Naive B cell (primary cell): Measurements from ENCODE around the gene HHATL. TPM values are rescaled to one million over a fixed set of nuclear protein-coding genes. Genes with fewer than 3 reads are reported as not detected.

ENCODE experiments used
- ATAC-seq, 2 donors: fragments of 150-1000 bp; cut with Tn5 transposase; 2 replicates each; pipeline ENCODE4 v1.10.0; 2021; ENCODE audit warnings: low read depth in 2 of 2, mild to moderate bottlenecking in 2 of 2, moderate library complexity in 2 of 2
- DNase-seq: peaks from one replicate; pipeline ENCODE4 v3.0.0; 2022
- H3K27ac Mint-ChIP-seq, 6 donors: one replicate each; pipeline ENCODE4 v1.8.0; 2020 to 2022; ENCODE audit warnings: mild to moderate bottlenecking in 6 of 6, mixed read lengths in 6 of 6, moderate library complexity in 5 of 6, inconsistent platforms in 2 of 6
- H3K27me3 Mint-ChIP-seq, 3 donors: one replicate each; pipeline ENCODE4 v1.8.0; 2021 to 2022; ENCODE audit warnings: mixed read lengths in 3 of 3, mild to moderate bottlenecking in 1 of 3
- H3K36me3 Mint-ChIP-seq, 2 donors: one replicate each; pipeline ENCODE4 v1.8.0; 2020 to 2022; ENCODE audit warnings: mixed read lengths in 2 of 2, inconsistent platforms in 1 of 2, mild to moderate bottlenecking in 1 of 2
- H3K4me1 Mint-ChIP-seq, 3 donors: one replicate each; pipeline ENCODE4 v1.8.0; 2020 to 2022; ENCODE audit warnings: mixed read lengths in 3 of 3, inconsistent platforms in 1 of 3, mild to moderate bottlenecking in 1 of 3, moderate library complexity in 1 of 3
- H3K4me3 Mint-ChIP-seq, 8 donors: one replicate each; pipeline ENCODE4 v1.8.0; 2020 to 2022; ENCODE audit warnings: mild to moderate bottlenecking in 8 of 8, mixed read lengths in 8 of 8, moderate library complexity in 8 of 8, inconsistent platforms in 2 of 8
- H3K9me3 Mint-ChIP-seq, 7 donors: one replicate each; pipeline ENCODE4 v1.8.0; 2020 to 2022; ENCODE audit warnings: mixed read lengths in 7 of 7, mild to moderate bottlenecking in 5 of 7, inconsistent platforms in 2 of 7, moderate library complexity in 1 of 7
- polyA plus RNA-seq, 6 donors: library from polyadenylated mRNA; unstranded; fragments of 300-500 nt; fragmentation: Illumina TruSeq; gene quantifications; one replicate each; pipeline ENCODE4 v1.2.3, GENCODE V29; 2021; ENCODE audit warnings: low read depth in 6 of 6

HHATL gene
- polyA plus RNA-seq, 6 donors from 2014 or later = not detected

GRCh38 chr3:42742259-42742658 is 39.7 kb upstream of the HHATL start:
- Mint-ChIP-seq H3K36me3 (no peaks in the 10 kb centered on the region), H3K27me3 (no peaks in the 10 kb centered on the region), H3K27ac (no peak overlapping the region), H3K4me1 (peaks cover 7 to 17% (median 16%) of the 10 kb centered on the region in 3 donors), H3K9me3 (peaks cover 0 to 2% (median 0%) of the 10 kb centered on the region in 7 donors), H3K4me3 (no peak overlapping the region)
- DNase-seq = no peak
- no peak for ATAC-seq

DNA sequence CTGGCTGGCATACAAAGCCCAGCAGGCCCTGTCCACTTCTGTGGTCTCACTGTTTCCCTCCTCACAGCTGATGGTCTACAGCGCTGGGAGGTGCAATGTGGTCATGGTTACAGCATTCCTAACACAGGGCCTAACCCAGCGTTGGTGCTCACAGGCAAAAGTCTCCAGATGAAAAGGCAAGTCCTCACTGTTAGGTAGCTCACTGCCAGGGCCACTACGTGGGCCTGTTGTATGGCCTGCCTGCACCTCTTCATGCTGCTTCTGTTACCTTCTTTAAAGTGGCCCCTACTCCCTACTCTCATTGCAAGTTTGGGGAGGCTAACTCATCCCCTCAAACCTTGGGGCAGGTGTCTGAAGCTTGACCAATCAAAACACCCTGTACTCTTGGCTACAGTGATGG is 39.2 kb upstream of the HHATL start:
- no peak overlapping the region for H3K4me3 Mint-ChIP-seq
- no peaks in the 10 kb centered on the region for H3K36me3 Mint-ChIP-seq
- H3K4me1 Mint-ChIP-seq = peaks cover 7 to 17% (median 16%) of the 10 kb centered on the region in 3 donors
- no peaks in the 10 kb centered on the region for H3K27me3 Mint-ChIP-seq
- peak overlapping the region in 1 of 6 donors; percentile 8 for H3K27ac Mint-ChIP-seq
- H3K9me3 Mint-ChIP-seq = peaks cover 0 to 2% (median 0%) of the 10 kb centered on the region in 7 donors
- ATAC-seq = no peak
- DNase-seq = no peak

DNA sequence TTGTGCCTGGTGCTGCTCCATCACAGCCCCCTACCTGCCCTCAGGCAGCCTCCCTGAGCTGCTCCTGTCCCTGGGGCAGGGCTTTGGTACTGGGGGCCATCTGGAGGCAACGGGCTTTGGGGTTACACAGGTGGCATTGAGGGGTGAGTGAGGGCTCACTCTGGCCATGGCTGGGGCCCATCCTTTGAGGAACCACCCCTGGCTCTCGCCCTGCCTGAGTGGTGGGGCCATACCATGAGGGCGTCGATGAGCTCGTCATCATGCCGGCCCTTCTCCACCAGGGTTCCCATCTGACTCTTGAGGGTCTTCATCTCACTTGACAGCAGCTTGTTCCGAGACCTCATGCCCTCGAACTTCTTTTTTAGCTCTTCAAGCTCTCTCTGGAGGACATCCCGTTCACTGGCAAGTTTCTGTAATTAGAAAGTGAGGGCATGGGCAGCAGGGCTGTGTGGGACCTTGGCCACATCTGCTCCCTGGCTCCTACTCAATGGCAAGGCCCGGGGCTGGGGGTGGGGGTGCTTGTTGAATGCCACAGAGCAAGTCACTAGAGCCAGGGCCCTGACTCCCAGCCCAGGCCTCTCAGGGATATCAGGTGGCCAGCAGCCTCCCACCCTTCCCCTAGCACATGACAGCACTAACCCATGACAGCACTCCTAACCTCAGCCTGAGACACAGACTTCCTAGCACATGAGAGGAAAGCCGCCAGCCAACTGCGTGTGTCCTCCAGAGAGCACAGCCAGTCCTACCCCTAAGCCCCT is 37.0 kb upstream of the HHATL start:
- no peak for ATAC-seq
- Mint-ChIP-seq H3K36me3 (no peaks in the 10 kb centered on the region), H3K4me3 (no peak overlapping the region), H3K27ac (peak overlapping the region in 2 of 6 donors; percentile 62 to 87), H3K27me3 (no peaks in the 10 kb centered on the region), H3K4me1 (peaks cover 7 to 17% (median 16%) of the 10 kb centered on the region in 3 donors), H3K9me3 (peaks cover 0 to 2% (median 0%) of the 10 kb centered on the region in 7 donors)
- no peak for DNase-seq

DNA sequence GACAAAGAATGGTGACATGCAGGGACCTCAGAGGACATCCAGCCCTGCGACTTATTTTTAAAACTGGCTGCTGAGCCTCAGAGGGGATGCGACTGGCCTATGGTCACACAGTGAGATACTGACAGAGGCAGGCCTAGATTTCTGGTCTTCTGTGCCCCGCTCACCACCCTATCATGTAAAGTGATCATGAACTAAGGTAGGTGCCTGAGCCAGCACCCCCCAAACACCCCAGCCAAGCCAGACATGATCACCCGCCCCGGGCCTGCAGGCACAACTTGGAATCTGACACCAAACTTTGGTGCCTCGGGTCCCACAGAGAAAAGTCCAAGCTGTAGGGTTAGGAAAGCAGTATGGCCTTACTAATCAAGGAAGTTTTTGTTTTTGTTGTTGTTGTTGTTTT is 33.9 kb upstream of the HHATL start:
- no peaks in the 10 kb centered on the region for H3K27me3 Mint-ChIP-seq
- DNase-seq (no peak), ATAC-seq (no peak)
- H3K4me3 Mint-ChIP-seq = no peak overlapping the region
- no peaks in the 10 kb centered on the region for H3K36me3 Mint-ChIP-seq
- H3K4me1 Mint-ChIP-seq = peaks cover 7 to 16% (median 13%) of the 10 kb centered on the region in 3 donors
- no peak overlapping the region for H3K27ac Mint-ChIP-seq
- peaks cover 0 to 2% (median 0%) of the 10 kb centered on the region in 7 donors for H3K9me3 Mint-ChIP-seq

DNA sequence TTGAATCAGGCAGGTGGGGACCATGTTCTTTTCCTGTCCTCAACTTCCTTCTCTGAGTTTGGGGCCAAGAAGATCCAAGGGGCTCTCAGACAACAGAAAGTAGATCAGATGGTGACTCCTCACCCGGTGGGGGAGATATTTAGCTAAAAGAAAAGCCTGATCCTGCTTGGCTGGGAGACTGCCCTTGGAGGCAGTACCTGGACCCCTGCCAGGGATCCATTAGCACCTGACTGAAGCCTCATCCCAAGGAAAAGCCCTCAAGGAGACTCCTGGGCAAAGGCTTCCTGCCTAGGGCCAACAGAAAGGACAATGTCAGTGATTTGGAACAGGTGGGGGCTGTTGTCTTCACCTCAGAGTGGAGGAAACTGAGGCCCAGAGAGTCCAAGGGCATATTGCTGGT is 33.5 kb upstream of the HHATL start:
- Mint-ChIP-seq H3K4me1 (peaks cover 7 to 16% (median 13%) of the 10 kb centered on the region in 3 donors), H3K36me3 (no peaks in the 10 kb centered on the region), H3K27me3 (no peaks in the 10 kb centered on the region), H3K27ac (no peak overlapping the region), H3K9me3 (peaks cover 0 to 2% (median 0%) of the 10 kb centered on the region in 7 donors), H3K4me3 (no peak overlapping the region)
- ATAC-seq = no peak
- no peak for DNase-seq

- no peaks in the 10 kb centered on the region for H3K36me3 Mint-ChIP-seq
- DNase-seq (no peak), ATAC-seq (no peak)
- no peak overlapping the region for H3K4me3 Mint-ChIP-seq
- no peak overlapping the region for H3K27ac Mint-ChIP-seq
- no peaks in the 10 kb centered on the region for H3K27me3 Mint-ChIP-seq
- H3K9me3 Mint-ChIP-seq = peaks cover 0 to 2% (median 0%) of the 10 kb centered on the region in 7 donors
- H3K4me1 Mint-ChIP-seq = peaks cover 7 to 16% (median 13%) of the 10 kb centered on the region in 3 donors
Measured at GRCh38 chr3:42735615-42736014, 33.0 kb upstream of the HHATL start.

- no peak for DNase-seq
- H3K4me1 Mint-ChIP-seq = peaks cover 7 to 16% (median 13%) of the 10 kb centered on the region in 3 donors
- H3K9me3 Mint-ChIP-seq = peaks cover 0 to 2% (median 0%) of the 10 kb centered on the region in 7 donors
- H3K27me3 Mint-ChIP-seq = no peaks in the 10 kb centered on the region
- no peak overlapping the region for H3K4me3 Mint-ChIP-seq
- ATAC-seq = no peak
- no peaks in the 10 kb centered on the region for H3K36me3 Mint-ChIP-seq
- peak overlapping the region in 1 of 6 donors; percentile 65 for H3K27ac Mint-ChIP-seq
Measured at GRCh38 chr3:42735019-42735418, 32.4 kb upstream of the HHATL start.

DNA sequence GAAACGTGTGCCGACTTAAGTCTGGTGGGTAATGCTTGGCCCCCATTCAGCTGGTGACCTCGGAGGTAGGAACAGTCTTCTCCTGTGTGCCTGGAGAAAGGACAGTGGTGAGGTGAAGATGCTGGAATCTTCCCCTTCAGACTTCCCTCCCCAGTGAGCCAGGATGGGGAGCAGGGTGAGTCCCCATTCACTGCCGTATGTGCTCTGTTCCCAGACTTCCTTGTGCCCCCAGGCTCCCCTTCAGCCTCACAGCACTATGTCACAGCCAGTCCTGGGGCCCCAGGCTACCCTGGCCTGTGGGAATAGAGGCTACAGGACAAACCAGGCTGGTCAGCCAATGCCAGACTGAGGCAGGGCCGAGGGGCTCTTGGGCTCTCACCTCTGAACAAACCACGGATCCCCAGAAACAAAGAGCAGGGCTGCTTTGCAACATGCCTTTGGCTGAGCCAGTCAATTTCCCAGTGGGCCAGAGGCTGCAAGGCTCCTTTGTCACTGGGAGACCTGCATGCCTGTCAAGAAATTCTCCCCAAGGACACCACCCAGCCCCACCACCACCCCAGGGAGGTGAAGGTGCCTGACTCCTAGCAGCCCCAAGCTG is 31.8 kb upstream of the HHATL start:
- peaks cover 0 to 4% (median 0%) of the 10 kb centered on the region in 3 donors for H3K27me3 Mint-ChIP-seq
- no peak overlapping the region for H3K4me3 Mint-ChIP-seq
- no peak for ATAC-seq
- no peaks in the 10 kb centered on the region for H3K36me3 Mint-ChIP-seq
- H3K4me1 Mint-ChIP-seq = peaks cover 7 to 11% (median 9%) of the 10 kb centered on the region in 3 donors
- no peak for DNase-seq
- H3K9me3 Mint-ChIP-seq = peaks cover 0 to 2% (median 0%) of the 10 kb centered on the region in 7 donors
- H3K27ac Mint-ChIP-seq = peak overlapping the region in 1 of 6 donors; percentile 37

DNA sequence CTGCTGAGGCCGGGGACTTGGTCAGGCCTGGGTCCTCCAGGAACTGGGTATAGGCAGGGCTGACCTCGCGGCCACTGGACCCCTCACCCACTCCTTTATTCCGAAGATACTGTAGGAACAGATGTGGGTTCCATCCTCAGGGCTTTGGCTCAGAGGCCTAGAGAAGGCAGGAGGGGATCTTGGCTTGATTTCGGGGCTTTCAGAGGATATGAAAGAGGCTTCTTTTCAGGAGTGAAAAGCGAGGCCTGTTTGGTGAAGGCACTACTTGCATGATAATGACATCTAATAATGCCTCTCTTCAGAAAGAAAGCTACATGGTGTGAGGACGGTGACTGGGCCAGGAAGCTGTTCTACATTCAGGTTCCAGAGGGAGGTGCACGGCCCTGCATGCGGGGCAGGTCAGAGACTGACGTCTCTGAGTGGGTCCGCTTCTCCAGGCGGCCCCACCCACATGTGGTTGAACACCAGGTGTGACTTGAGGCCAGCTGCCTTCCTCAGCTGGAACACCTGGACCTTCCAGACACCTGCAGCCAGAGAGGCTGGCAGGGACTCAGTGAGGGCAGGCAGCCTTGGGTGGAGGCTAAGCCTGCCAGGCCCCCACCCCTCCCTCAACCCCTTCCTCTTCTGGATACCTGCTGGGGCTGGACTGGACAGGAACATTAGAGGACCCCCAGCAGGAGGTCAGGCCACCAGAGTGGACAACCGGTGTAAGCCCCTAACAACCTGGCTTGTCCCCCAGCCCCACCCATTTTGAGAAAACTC is 31.1 kb upstream of the HHATL start:
- DNase-seq (no peak), ATAC-seq (no peak)
- H3K27ac Mint-ChIP-seq = peak overlapping the region in 1 of 6 donors; percentile 75
- H3K9me3 Mint-ChIP-seq = peaks cover 0 to 2% (median 0%) of the 10 kb centered on the region in 7 donors
- no peak overlapping the region for H3K4me3 Mint-ChIP-seq
- no peaks in the 10 kb centered on the region for H3K36me3 Mint-ChIP-seq
- H3K4me1 Mint-ChIP-seq = peaks cover 3 to 4% (median 3%) of the 10 kb centered on the region in 3 donors
- peaks cover 0 to 5% (median 0%) of the 10 kb centered on the region in 3 donors for H3K27me3 Mint-ChIP-seq

- H3K36me3 Mint-ChIP-seq = no peaks in the 10 kb centered on the region
- no peak overlapping the region for H3K4me3 Mint-ChIP-seq
- H3K27ac Mint-ChIP-seq = peak overlapping the region in 1 of 6 donors; percentile 75
- peaks cover 4 to 5% (median 5%) of the 10 kb centered on the region in 3 donors for H3K27me3 Mint-ChIP-seq
- no peaks in the 10 kb centered on the region for H3K4me1 Mint-ChIP-seq
- ATAC-seq = no peak
- no peak for DNase-seq
- H3K9me3 Mint-ChIP-seq = no peaks in the 10 kb centered on the region
Measured at GRCh38 chr3:42732829-42733459, 30.3 kb upstream of the HHATL start.

GRCh38 chr3:42732196-42732828 is 29.7 kb upstream of the HHATL start:
- H3K4me3 Mint-ChIP-seq = no peak overlapping the region
- H3K9me3 Mint-ChIP-seq = no peaks in the 10 kb centered on the region
- peaks cover 5 to 9% (median 5%) of the 10 kb centered on the region in 3 donors for H3K27me3 Mint-ChIP-seq
- DNase-seq (no peak), ATAC-seq (no peak)
- no peak overlapping the region for H3K27ac Mint-ChIP-seq
- no peaks in the 10 kb centered on the region for H3K36me3 Mint-ChIP-seq
- H3K4me1 Mint-ChIP-seq = no peaks in the 10 kb centered on the region

DNA sequence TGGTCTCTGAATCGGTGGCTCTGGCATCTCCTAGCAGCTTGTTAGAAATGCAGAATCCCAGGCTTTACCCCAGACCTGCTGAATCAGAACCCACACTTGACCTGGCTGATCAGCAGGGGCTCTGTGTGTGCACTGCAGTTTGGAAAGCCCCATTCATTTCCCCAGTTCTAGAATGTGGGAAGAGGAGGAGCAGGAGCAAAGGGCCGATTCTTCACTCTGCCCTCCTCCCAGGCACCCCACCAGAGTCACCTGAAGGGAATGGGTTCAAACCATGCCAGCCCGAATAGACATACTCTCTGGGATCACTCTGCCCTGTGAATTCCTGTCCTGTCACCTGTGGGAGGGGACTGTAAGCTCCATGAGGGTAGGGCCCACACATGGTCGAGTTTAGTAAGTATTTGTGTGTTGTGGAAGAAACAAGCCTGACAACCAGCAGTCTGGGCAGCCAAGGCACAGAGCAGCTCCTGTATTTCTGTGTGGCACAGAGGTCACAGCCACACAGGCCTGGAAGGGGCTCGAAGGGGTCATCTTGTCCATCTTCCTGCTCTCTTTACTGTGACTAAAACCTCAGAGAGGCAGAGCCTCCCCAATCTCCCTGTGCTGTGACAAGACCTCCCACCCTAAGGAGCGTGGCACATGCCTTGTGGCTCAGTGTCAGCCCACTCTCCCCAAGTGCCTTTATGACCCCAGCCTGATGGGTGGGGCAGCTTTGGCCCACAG is 29.0 kb upstream of the HHATL start:
- Mint-ChIP-seq H3K4me1 (no peaks in the 10 kb centered on the region), H3K27ac (no peak overlapping the region), H3K4me3 (no peak overlapping the region), H3K36me3 (no peaks in the 10 kb centered on the region), H3K9me3 (no peaks in the 10 kb centered on the region), H3K27me3 (peaks cover 5 to 9% (median 5%) of the 10 kb centered on the region in 3 donors)
- ATAC-seq = no peak
- no peak for DNase-seq
